Panc1 (cell line): ENCODE measurements around the gene RD3L. TPM values are rescaled to one million over a fixed set of nuclear protein-coding genes. Genes with fewer than 3 reads are reported as not detected.

Source experiments
- ATAC-seq: fragments of 200-7000 bp; cut with Tn5 transposase; 2 replicates; pipeline ENCODE4 v1.9.1; 2020; ENCODE audit warnings: mild to moderate bottlenecking, moderate library complexity
- BruUV-seq: library from RNA; stranded (reverse); fragments of 400-500 nt; replicated peaks from 2 replicates; lab custom pipeline; 2021; lab: Mats Ljungman, UMichigan
- CTCF ChIA-PET: fragments of 300-600 bp; sonication (Branson Sonifier 250); formaldehyde crosslinking; loops from one replicate; lab custom pipeline; 2022; ENCODE audit warnings: antibody characterized with exemption; lab: Charles Lee
- POLR2A ChIA-PET: fragments of 300-600 bp; sonication (Branson Sonifier 250); formaldehyde crosslinking; loops from one replicate; lab custom pipeline; 2022; ENCODE audit warnings: antibody characterized with exemption; lab: Charles Lee
- DNase-seq: peaks from one replicate; pipeline ENCODE4 v3.0.0-alpha.2; 2010; ENCODE audit warnings: low read depth, low spot score
- H3K27ac ChIP-seq: 2 replicates; pipeline ENCODE4 v1.5.1; 2011; ENCODE audit warnings: mild to moderate bottlenecking, low read length, inconsistent platforms
- H3K27me3 ChIP-seq: fragments of 200-500 bp; sonication (Bioruptor generic); 2 replicates; pipeline ENCODE4 v1.6.0; 2014; ENCODE audit warnings: low read length, inconsistent platforms; ENCODE audit not compliant: control insufficient read depth, insufficient read depth
- H3K36me3 ChIP-seq: fragments of 200-500 bp; sonication (Bioruptor generic); 2 replicates; pipeline ENCODE4 v1.5.1; 2014; ENCODE audit warnings: inconsistent platforms, mild to moderate bottlenecking, low read length, moderate library complexity; ENCODE audit not compliant: control insufficient read depth, insufficient read depth
- H3K4me1 ChIP-seq: 2 replicates; pipeline ENCODE4 v1.5.1; 2011; ENCODE audit warnings: inconsistent platforms, mild to moderate bottlenecking, low read length, moderate library complexity; ENCODE audit not compliant: control insufficient read depth, insufficient read depth
- H3K4me3 ChIP-seq, 2 experiments: 2 replicates each; pipeline ENCODE4 v1.5.1; 2011 to 2012; ENCODE audit warnings: low read depth in 2 of 2, low read length in 2 of 2, mild to moderate bottlenecking in 2 of 2, inconsistent platforms in 1 of 2, moderate library complexity in 1 of 2
- H3K9me3 ChIP-seq: fragments of 200-500 bp; sonication (Bioruptor generic); 2 replicates; pipeline ENCODE4 v1.5.1; 2014; ENCODE audit warnings: low read depth, mild to moderate bottlenecking, inconsistent platforms, low read length, moderate library complexity; ENCODE audit not compliant: control insufficient read depth, insufficient read depth
- CTCF ChIP-seq: fragments of 450-650 bp; IDR thresholded peaks from 2 replicates; pipeline ENCODE4 v1.5.1; 2017; ENCODE audit warnings: mild to moderate bottlenecking
- POLR2AphosphoS5 ChIP-seq: IDR thresholded peaks from 2 replicates; pipeline ENCODE4 v1.6.1; 2012; ENCODE audit warnings: mild to moderate bottlenecking, low read depth, low read length, moderate library complexity
- REST ChIP-seq, 2 experiments: IDR thresholded peaks; 2 replicates each; pipeline ENCODE4 v1.6.1; 2011 to 2012; ENCODE audit warnings: low read depth in 2 of 2, control low read depth in 1 of 2, low read length in 1 of 2, mild to moderate bottlenecking in 1 of 2, moderate library complexity in 1 of 2; ENCODE audit not compliant: insufficient read depth in 1 of 2
- SIN3A ChIP-seq: IDR thresholded peaks from 2 replicates; pipeline ENCODE4 v1.6.1; 2012; ENCODE audit warnings: low read depth, mild to moderate bottlenecking, low read length, moderate library complexity, borderline replicate concordance; ENCODE audit not compliant: insufficient read depth
- TCF7L2 ChIP-seq: IDR thresholded peaks from 2 replicates; pipeline ENCODE4 v1.6.1; 2011; ENCODE audit warnings: mild to moderate bottlenecking, low read depth, low read length, inconsistent platforms
- in situ Hi-C: cut with HindIII; loops from 2 replicates; pipeline ENCODE4 v1.10.0; 2016; ENCODE audit warnings: low sequenced_read_pairs, low pct_unique_long_range_greater_than_20kb
- intact Hi-C: fragments of 100-400 bp; cut with micrococcal nuclease; formaldehyde crosslinking; loops from one replicate; pipeline ENCODE4 v1.10.0; 2022; ENCODE audit not compliant: unreplicated experiment
- total RNA-seq: library from RNA; stranded (reverse); gene quantifications from one replicate; pipeline ENCODE4 v1.2.1, GENCODE V29; 2021; ENCODE audit not compliant: unreplicated experiment

RD3L gene
- total RNA-seq, 1 experiment from 2014 or later = not detected

- intact Hi-C loops = no loop called here
- TF ChIP-seq TCF7L2 = no peak
- TF ChIP-seq POLR2AphosphoS5 = no peak
- TF ChIP-seq REST (IDR thresholded peaks at IDR 0.05; ENCODE audit: insufficient read depth in 1 of 2, low read depth in 2 of 2, low read length in 1 of 2) = no peak
- TF ChIP-seq SIN3A = no peak
- TF ChIP-seq CTCF = no peak
- in situ Hi-C loops = no loop called here
- Histone ChIP-seq H3K27me3 (no peaks in the 10 kb centered on the region), H3K36me3 (no peaks in the 10 kb centered on the region), H3K4me3 (no peak overlapping the region), H3K27ac (no peak overlapping the region), H3K9me3 (no peaks in the 10 kb centered on the region), H3K4me1 (no peaks in the 10 kb centered on the region)
- no TSS peak for BruUV-seq
- DNase-seq (no peak), ATAC-seq (0 out of 2 replicates have a peak, but pooled peaks have one; percentile 42)
- POLR2A ChIA-PET = no interaction called here
- CTCF ChIA-PET = no interaction called here
Observed at GRCh38 chr14:103905842-103906456, 36.4 kb downstream of the RD3L start.

GRCh38 chr14:103904493-103905107, 37.7 kb downstream of the RD3L start:
- POLR2A ChIA-PET = interaction anchor here (0.5 kb wide), 1 partner anchor 22 kb away, joined by 3 read pairs; no protein-coding TSS in a partner anchor
- no peak for ATAC-seq

More at GRCh38 chr14:103904493-103905107, 37.7 kb downstream of the RD3L start:
- Histone ChIP-seq H3K36me3 (no peaks in the 10 kb centered on the region), H3K27ac (no peak overlapping the region), H3K4me1 (no peaks in the 10 kb centered on the region), H3K9me3 (no peaks in the 10 kb centered on the region), H3K27me3 (no peaks in the 10 kb centered on the region), H3K4me3 (no peak overlapping the region)
- TF ChIP-seq POLR2AphosphoS5 (no peak), REST (IDR thresholded peaks at IDR 0.05; ENCODE audit: insufficient read depth in 1 of 2, low read depth in 2 of 2, low read length in 1 of 2) (no peak), SIN3A (no peak), TCF7L2 (no peak), CTCF (no peak)
- in situ Hi-C loops = no loop called here
- CTCF ChIA-PET = no interaction called here
- no peak for DNase-seq
- no TSS peak for BruUV-seq
- intact Hi-C loops = no loop called here
